Hematopoietic multipotent progenitor cell treated with erythropoietin and hydrocortisone succinate and interleukin-3 and kit ligand, for 6 days (in vitro differentiated cells): ENCODE data around the gene CLEC20A.

Source experiments
- DNase-seq: peaks from one replicate; pipeline ENCODE4 v3.0.0-alpha.2; 2015

The CLEC20A gene

GRCh38 chr1:178496410-178497135 lies at the start of gene CLEC20A:
TSS of gene CLEC20A (minus strand) at chr1:178496964. CDS start at chr1:178496939, 25 bp downstream.
- DNase-seq = no peak

GRCh38 chr1:178544531-178544930 lies 47.8 kb upstream of the CLEC20A start:
- no peak for DNase-seq

GRCh38 chr1:178543290-178543607 lies 46.5 kb upstream of the CLEC20A start:
- peak; percentile 57 for DNase-seq

GRCh38 chr1:178542554-178543289 lies 46.0 kb upstream of the CLEC20A start:
- DNase-seq = peak; percentile 80

GRCh38 chr1:178541829-178542553 lies 45.2 kb upstream of the CLEC20A start:
- peak; percentile 71 for DNase-seq

GRCh38 chr1:178541379-178541778 lies 44.6 kb upstream of the CLEC20A start:
- DNase-seq = no peak

- DNase-seq = peak; percentile 44
These were observed 43.9 kb upstream of the CLEC20A start for GRCh38 chr1:178540646-178541045.

GRCh38 chr1:178540204-178540603 lies 43.4 kb upstream of the CLEC20A start:
- peak; percentile 92 for DNase-seq

- DNase-seq = no peak
These were observed 42.5 kb upstream of the CLEC20A start for GRCh38 chr1:178539291-178539690.

GRCh38 chr1:178538192-178538916 lies 41.6 kb upstream of the CLEC20A start:
- no peak for DNase-seq

GRCh38 chr1:178537382-178538090 lies 40.8 kb upstream of the CLEC20A start:
- no peak for DNase-seq

GRCh38 chr1:178536844-178537371 lies 40.1 kb upstream of the CLEC20A start:
- peak; percentile 16 for DNase-seq

- DNase-seq = no peak
These were observed 39.6 kb upstream of the CLEC20A start for GRCh38 chr1:178536329-178536728.

- DNase-seq = no peak
These were observed 37.5 kb upstream of the CLEC20A start for GRCh38 chr1:178534137-178534868.

- peak; percentile 33 for DNase-seq
These were observed 36.6 kb upstream of the CLEC20A start for GRCh38 chr1:178533121-178533946.

- DNase-seq = peak; percentile 90
These were observed 35.6 kb upstream of the CLEC20A start for GRCh38 chr1:178532392-178532791.

GRCh38 chr1:178531887-178532286 lies 35.1 kb upstream of the CLEC20A start:
- DNase-seq = no peak

- no peak for DNase-seq
These were observed 33.7 kb upstream of the CLEC20A start for GRCh38 chr1:178530502-178530901.

- no peak for DNase-seq
These were observed 33.3 kb upstream of the CLEC20A start for GRCh38 chr1:178530037-178530402.

- no peak for DNase-seq
These were observed 32.7 kb upstream of the CLEC20A start for GRCh38 chr1:178529364-178530036.
